Occipital lobe (tissue), 2 donors: ENCODE measurements around the gene DMP1. TPM values are rescaled to one million over a fixed set of nuclear protein-coding genes. Genes with fewer than 3 reads are reported as not detected.

Source experiments
- DNase-seq: peaks from one replicate; lab custom pipeline; 2025; lab: John Stamatoyannopoulos, UW
- total RNA-seq: library from RNA; depleted of rRNA; stranded (reverse); fragments of >200 nt; gene quantifications from one replicate; pipeline ENCODE4 v1.2.3, GENCODE V29; 2014

DMP1 gene
- 0.16 TPM for total RNA-seq

GRCh38 chr4:87649980-87650379 lies at the start of gene DMP1:
Gene DMP1, plus strand, starts transcription at chr4:87650280. Its CDS starts 6,213 bp downstream, at chr4:87656493.
- DNase-seq: no peak

GRCh38 chr4:87601361-87601760 lies 48.7 kb upstream of the DMP1 start:
- DNase-seq: no peak

- DNase-seq: no peak
Observed at GRCh38 chr4:87608229-87608628, 41.9 kb upstream of the DMP1 start, which contains the start of gene DSPP. Gene DSPP, plus strand, starts transcription at chr4:87608529. Its CDS starts 2,380 bp downstream, at chr4:87610909.

GRCh38 chr4:87614292-87614890 lies 35.7 kb upstream of the DMP1 start:
- DNase-seq: no peak

GRCh38 chr4:87616268-87616667 lies 33.8 kb upstream of the DMP1 start:
- no peak for DNase-seq

GRCh38 chr4:87620086-87620485 lies 30.0 kb upstream of the DMP1 start:
- no peak for DNase-seq

GRCh38 chr4:87620491-87620890 lies 29.6 kb upstream of the DMP1 start:
- DNase-seq: no peak

- no peak for DNase-seq
Observed at GRCh38 chr4:87622303-87622702, 27.8 kb upstream of the DMP1 start.

- DNase-seq: no peak
Observed at GRCh38 chr4:87624698-87625097, 25.4 kb upstream of the DMP1 start.

- DNase-seq: no peak
Observed at GRCh38 chr4:87631668-87632067, 18.4 kb upstream of the DMP1 start.

- DNase-seq: no peak
Observed at GRCh38 chr4:87632469-87632868, 17.6 kb upstream of the DMP1 start.

GRCh38 chr4:87633243-87633642 lies 16.8 kb upstream of the DMP1 start:
- no peak for DNase-seq

GRCh38 chr4:87644286-87644685 lies 5.8 kb upstream of the DMP1 start:
- no peak for DNase-seq

GRCh38 chr4:87650938-87651337 lies 858 bp downstream of the DMP1 start:
- no peak for DNase-seq

- no peak for DNase-seq
Observed at GRCh38 chr4:87651941-87652340, 1.9 kb downstream of the DMP1 start.

GRCh38 chr4:87654487-87655044 lies 4.5 kb downstream of the DMP1 start:
- no peak for DNase-seq

- DNase-seq: no peak
Observed at GRCh38 chr4:87657525-87657924, 7.4 kb downstream of the DMP1 start.

GRCh38 chr4:87659247-87659931 lies 9.3 kb downstream of the DMP1 start:
- no peak for DNase-seq

- no peak for DNase-seq
Observed at GRCh38 chr4:87662871-87663270, 12.8 kb downstream of the DMP1 start.

GRCh38 chr4:87669373-87669772 lies 19.3 kb downstream of the DMP1 start:
- DNase-seq: no peak

GRCh38 chr4:87677731-87678130 lies 27.7 kb downstream of the DMP1 start:
- DNase-seq: no peak

- DNase-seq: peak; percentile 19
Observed at GRCh38 chr4:87679449-87680169, 29.5 kb downstream of the DMP1 start.
